ENCODE measurements around the gene CD69. TPM values are rescaled to one million over a fixed set of nuclear protein-coding genes. Genes with fewer than 3 reads are reported as not detected.

CD69 gene
- polyA plus RNA-seq, 1 donor from 2014 or later = 0.72 TPM

GRCh38 chr12:9756170-9756569 is 4.5 kb downstream of the CD69 start:
- no peak overlapping the region for H2AFZ ChIP-seq (ENCODE audit: low read depth, low read length)
- TF ChIP-seq POLR2AphosphoS5 (IDR thresholded peaks at IDR 0.05) (no peak), RAD21 (conservative IDR thresholded peaks at IDR 0.05) (no peak), MXI1 (conservative IDR thresholded peaks at IDR 0.05; ENCODE audit: poor library complexity, severe bottlenecking) (no peak)

GRCh38 chr12:9755567-9755966 is 5.1 kb downstream of the CD69 start:
- Histone ChIP-seq H3K9me3 (ENCODE audit: low read length) (no peaks in the 10 kb centered on the region), H3K27me3 (ENCODE audit: insufficient read depth, low read depth, low read length) (no peaks in the 10 kb centered on the region), H3K4me2 (ENCODE audit: low read length) (no peak overlapping the region), H3F3A (ENCODE audit: insufficient read depth, low read length, poor library complexity, severe bottlenecking) (peaks cover 5% of the 10 kb centered on the region), H3K4me3 (ENCODE audit: low read length) (no peak overlapping the region), H3K9ac (ENCODE audit: low read length) (no peak overlapping the region), H2AFZ (ENCODE audit: low read depth, low read length) (no peak overlapping the region), H3K79me2 (replicated peaks; ENCODE audit: insufficient read depth, low read length) (no peaks in the 10 kb centered on the region), H4K20me1 (ENCODE audit: insufficient read depth) (no peaks in the 10 kb centered on the region), H3K36me3 (ENCODE audit: insufficient read depth, low read length) (no peaks in the 10 kb centered on the region), H3K9me2 (ENCODE audit: insufficient read depth, low read length) (no peaks in the 10 kb centered on the region), H3K27ac (ENCODE audit: low read length) (no peak overlapping the region)
- no peak for TF ChIP-seq POLR2AphosphoS5 (IDR thresholded peaks at IDR 0.05)
- TF ChIP-seq RAD21 (conservative IDR thresholded peaks at IDR 0.05) = no peak
- no peak for TF ChIP-seq SMC3 (conservative IDR thresholded peaks at IDR 0.05; ENCODE audit: poor library complexity)
- no peak for TF ChIP-seq CTCF (IDR thresholded peaks at IDR 0.05; ENCODE audit: poor library complexity, severe bottlenecking)
- TF ChIP-seq MXI1 (conservative IDR thresholded peaks at IDR 0.05; ENCODE audit: poor library complexity, severe bottlenecking) = no peak
- no peak for TF ChIP-seq EZH2 (IDR thresholded peaks at IDR 0.05; ENCODE audit: borderline replicate concordance, insufficient read depth, low read length, poor library complexity, severe bottlenecking)
- no peak for TF ChIP-seq EP300 (conservative IDR thresholded peaks at IDR 0.05; ENCODE audit: poor library complexity, severe bottlenecking)
- no peak for TF ChIP-seq REST (IDR thresholded peaks at IDR 0.05; ENCODE audit: borderline replicate concordance)
- no peak for TF ChIP-seq TAF1 (IDR thresholded peaks at IDR 0.05; ENCODE audit: low read depth)

More at GRCh38 chr12:9756170-9756569, 4.5 kb downstream of the CD69 start:
- Histone ChIP-seq H3K27me3 (ENCODE audit: insufficient read depth, low read depth, low read length) (no peaks in the 10 kb centered on the region), H3K9me3 (ENCODE audit: low read length) (no peaks in the 10 kb centered on the region), H3K9ac (ENCODE audit: low read length) (no peak overlapping the region), H3K9me2 (ENCODE audit: insufficient read depth, low read length) (no peaks in the 10 kb centered on the region), H3K4me2 (ENCODE audit: low read length) (no peak overlapping the region), H4K20me1 (ENCODE audit: insufficient read depth) (no peaks in the 10 kb centered on the region), H3K36me3 (ENCODE audit: insufficient read depth, low read length) (no peaks in the 10 kb centered on the region), H3K4me3 (ENCODE audit: low read length) (no peak overlapping the region), H3F3A (ENCODE audit: insufficient read depth, low read length, poor library complexity, severe bottlenecking) (peaks cover 7% of the 10 kb centered on the region), H3K27ac (ENCODE audit: low read length) (no peak overlapping the region), H3K79me2 (replicated peaks; ENCODE audit: insufficient read depth, low read length) (no peaks in the 10 kb centered on the region)

- Histone ChIP-seq H3K4me3 (ENCODE audit: low read length) (no peak overlapping the region), H3K9me3 (ENCODE audit: low read length) (no peaks in the 10 kb centered on the region), H3K9me2 (ENCODE audit: insufficient read depth, low read length) (no peaks in the 10 kb centered on the region), H3K4me2 (ENCODE audit: low read length) (no peak overlapping the region), H3K27ac (ENCODE audit: low read length) (no peak overlapping the region), H3K27me3 (ENCODE audit: insufficient read depth, low read depth, low read length) (no peaks in the 10 kb centered on the region), H4K20me1 (ENCODE audit: insufficient read depth) (no peaks in the 10 kb centered on the region), H3K36me3 (ENCODE audit: insufficient read depth, low read length) (no peaks in the 10 kb centered on the region), H3K79me2 (replicated peaks; ENCODE audit: insufficient read depth, low read length) (no peaks in the 10 kb centered on the region), H2AFZ (ENCODE audit: low read depth, low read length) (no peak overlapping the region), H3F3A (ENCODE audit: insufficient read depth, low read length, poor library complexity, severe bottlenecking) (no peaks in the 10 kb centered on the region), H3K9ac (ENCODE audit: low read length) (no peak overlapping the region)
- TF ChIP-seq EZH2 (IDR thresholded peaks at IDR 0.05; ENCODE audit: borderline replicate concordance, insufficient read depth, low read length, poor library complexity, severe bottlenecking) (no peak), SMC3 (conservative IDR thresholded peaks at IDR 0.05; ENCODE audit: poor library complexity) (no peak), RAD21 (conservative IDR thresholded peaks at IDR 0.05) (no peak), EP300 (conservative IDR thresholded peaks at IDR 0.05; ENCODE audit: poor library complexity, severe bottlenecking) (no peak), POLR2AphosphoS5 (IDR thresholded peaks at IDR 0.05) (no peak), CTCF (IDR thresholded peaks at IDR 0.05; ENCODE audit: poor library complexity, severe bottlenecking) (no peak), REST (IDR thresholded peaks at IDR 0.05; ENCODE audit: borderline replicate concordance) (no peak), MXI1 (conservative IDR thresholded peaks at IDR 0.05; ENCODE audit: poor library complexity, severe bottlenecking) (no peak), TAF1 (IDR thresholded peaks at IDR 0.05; ENCODE audit: low read depth) (no peak)
Measured at GRCh38 chr12:9755035-9755434, 5.7 kb downstream of the CD69 start.

All from neural cell (in vitro differentiated cells).